Fibroblast of lung (primary cell): ENCODE data around the gene RGS16.

ENCODE experiments used
- CTCF ChIP-seq, 2 donors: IDR thresholded peaks in 1 of 2; conservative IDR thresholded peaks in 1 of 2; 1 replicate in 1 of 2; 2 replicates in 1 of 2; pipeline ENCODE4 v1.5.1; 2011 to 2012; ENCODE audit warnings: low read length in 2 of 2, control low read depth in 1 of 2, inconsistent platforms in 1 of 2, low read depth in 1 of 2, mild to moderate bottlenecking in 1 of 2
- EZH2 ChIP-seq: IDR thresholded peaks from 2 replicates; pipeline ENCODE4 v1.5.1; 2012; ENCODE audit warnings: low read length, control low read depth, mild to moderate bottlenecking; ENCODE audit errors: missing control alignments

GRCh38 chr1:182614796-182615454 is 10.7 kb upstream of the RGS16 start:
- TF ChIP-seq CTCF (conservative IDR thresholded peaks at IDR 0.05 in 1 of 2, IDR thresholded peaks at IDR 0.05 in 1 of 2; ENCODE audit: low read depth in 1 of 2, low read length in 2 of 2) (no peak), EZH2 (no peak)
